Lower leg skin (tissue), 3 donors: Measurements from ENCODE around the gene KCNQ2.
"Not testable (repeated sequence)": the region's sequence is repeated elsewhere in the genome, so short reads cannot be mapped to it uniquely, and the experiment has no call there.

Experiments
- POLR2A ChIP-seq, 2 donors: fragments of 450-650 bp; IDR thresholded peaks; one replicate each; pipeline ENCODE4 v1.6.1; 2016 to 2017; ENCODE audit warnings: antibody characterized with exemption in 2 of 2, mild to moderate bottlenecking in 1 of 2, moderate library complexity in 1 of 2
- TF ChIP-seq, protein P1 (sequence below), 3 donors: fragments of 450-650 bp; IDR thresholded peaks; one replicate each; pipeline ENCODE4 v1.5.1; 2016; ENCODE audit warnings: antibody characterized with exemption in 3 of 3, mild to moderate bottlenecking in 3 of 3, moderate library complexity in 2 of 3

DNA sequence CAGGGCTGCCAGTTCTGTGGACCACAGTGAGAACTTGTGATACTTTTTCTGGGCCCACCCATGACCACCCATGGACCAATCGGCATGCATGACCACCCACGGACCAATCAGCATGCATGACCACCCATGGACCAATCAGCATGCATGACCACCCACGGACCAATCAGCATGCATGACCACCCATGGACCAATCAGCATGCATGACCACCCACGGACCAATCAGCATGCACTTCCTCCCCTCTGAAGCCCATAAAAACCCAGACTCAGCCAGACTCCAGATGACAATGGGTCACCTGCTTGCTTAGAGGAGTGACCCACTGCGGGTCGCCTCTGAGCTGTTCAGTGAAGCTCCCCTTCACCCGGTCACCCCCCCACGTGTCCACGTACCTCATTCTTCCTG lies 92.6 kb downstream of the KCNQ2 start:
- TF ChIP-seq, protein P1, sequence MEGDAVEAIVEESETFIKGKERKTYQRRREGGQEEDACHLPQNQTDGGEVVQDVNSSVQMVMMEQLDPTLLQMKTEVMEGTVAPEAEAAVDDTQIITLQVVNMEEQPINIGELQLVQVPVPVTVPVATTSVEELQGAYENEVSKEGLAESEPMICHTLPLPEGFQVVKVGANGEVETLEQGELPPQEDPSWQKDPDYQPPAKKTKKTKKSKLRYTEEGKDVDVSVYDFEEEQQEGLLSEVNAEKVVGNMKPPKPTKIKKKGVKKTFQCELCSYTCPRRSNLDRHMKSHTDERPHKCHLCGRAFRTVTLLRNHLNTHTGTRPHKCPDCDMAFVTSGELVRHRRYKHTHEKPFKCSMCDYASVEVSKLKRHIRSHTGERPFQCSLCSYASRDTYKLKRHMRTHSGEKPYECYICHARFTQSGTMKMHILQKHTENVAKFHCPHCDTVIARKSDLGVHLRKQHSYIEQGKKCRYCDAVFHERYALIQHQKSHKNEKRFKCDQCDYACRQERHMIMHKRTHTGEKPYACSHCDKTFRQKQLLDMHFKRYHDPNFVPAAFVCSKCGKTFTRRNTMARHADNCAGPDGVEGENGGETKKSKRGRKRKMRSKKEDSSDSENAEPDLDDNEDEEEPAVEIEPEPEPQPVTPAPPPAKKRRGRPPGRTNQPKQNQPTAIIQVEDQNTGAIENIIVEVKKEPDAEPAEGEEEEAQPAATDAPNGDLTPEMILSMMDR (IDR thresholded peaks at IDR 0.05), result not testable (repeated sequence)
- not testable (repeated sequence) for TF ChIP-seq POLR2A (IDR thresholded peaks at IDR 0.05)
